Measurements from ENCODE around the gene ZNF695.
A peak's percentile ranks its signal among the peaks of the same experiment; 100 is the strongest.
"Not testable (repeated sequence)": the region's sequence is repeated elsewhere in the genome, so short reads cannot be mapped to it uniquely, and the experiment has no call there.

ZNF695 gene

GRCh38 chr1:247007511-247008405 is at the start of gene ZNF695:
Gene ZNF695, minus strand, starts transcription at chr1:247008057. Its CDS starts 149 bp downstream, at chr1:247007908.
- DNase-seq, result peak; percentile 99

- DNase-seq, result no peak
Measured at GRCh38 chr1:247056071-247056470, 48.2 kb upstream of the ZNF695 start.

GRCh38 chr1:247054992-247055415 is 47.1 kb upstream of the ZNF695 start:
- DNase-seq, result no peak

- DNase-seq, result no peak
Measured at GRCh38 chr1:247047702-247048101, 39.8 kb upstream of the ZNF695 start.

- no peak for DNase-seq
Measured at GRCh38 chr1:247047260-247047659, 39.4 kb upstream of the ZNF695 start.

- no peak for DNase-seq
Measured at GRCh38 chr1:247043406-247043805, 35.5 kb upstream of the ZNF695 start.

GRCh38 chr1:247037511-247038320 is 29.9 kb upstream of the ZNF695 start:
- DNase-seq, result no peak

- not testable (repeated sequence) for DNase-seq
Measured at GRCh38 chr1:247032306-247032705, 24.4 kb upstream of the ZNF695 start.

GRCh38 chr1:247024658-247025057 is 16.8 kb upstream of the ZNF695 start:
- DNase-seq, result not testable (repeated sequence)

- DNase-seq, result no peak
Measured at GRCh38 chr1:247013391-247013790, 5.5 kb upstream of the ZNF695 start.

GRCh38 chr1:247008406-247008799 is 546 bp upstream of the ZNF695 start:
- no peak for DNase-seq

GRCh38 chr1:247004081-247004480 is 3.8 kb downstream of the ZNF695 start:
- DNase-seq, result not testable (repeated sequence)

- no peak for DNase-seq
Measured at GRCh38 chr1:246989901-246990300, 18.0 kb downstream of the ZNF695 start.

- no peak for DNase-seq
Measured at GRCh38 chr1:246988316-246988715, 19.5 kb downstream of the ZNF695 start.

GRCh38 chr1:246987083-246987690 is 20.7 kb downstream of the ZNF695 start:
- DNase-seq, result no peak

GRCh38 chr1:246978785-246979184 is 29.1 kb downstream of the ZNF695 start:
- no peak for DNase-seq

GRCh38 chr1:246978281-246978680 is 29.6 kb downstream of the ZNF695 start:
- DNase-seq, result no peak

- no peak for DNase-seq
Measured at GRCh38 chr1:246971969-246972368, 35.9 kb downstream of the ZNF695 start.

- no peak for DNase-seq
Measured at GRCh38 chr1:246971090-246971721, 36.7 kb downstream of the ZNF695 start.

GRCh38 chr1:246969621-246970020 is 38.2 kb downstream of the ZNF695 start:
- DNase-seq, result no peak

GRCh38 chr1:246966502-246966901 is 41.4 kb downstream of the ZNF695 start:
- DNase-seq, result no peak

GRCh38 chr1:246959944-246960693 is 47.7 kb downstream of the ZNF695 start:
- no peak for DNase-seq
